Neural progenitor cell (in vitro differentiated cells): ENCODE measurements around the gene VAV3.

Experiments used
- CTCF ChIP-seq: fragments of 200-600 bp; sonication (generic); IDR thresholded peaks from 2 replicates; pipeline ENCODE4 v1.5.1; 2017; ENCODE audit warnings: antibody characterized with exemption, mild to moderate bottlenecking
- EZH2 ChIP-seq: fragments of 200-600 bp; sonication (generic); IDR thresholded peaks from 2 replicates; pipeline ENCODE4 v1.6.1; 2017; ENCODE audit warnings: antibody characterized with exemption, mild to moderate bottlenecking, moderate library complexity
- EZH2phosphoT487 ChIP-seq: fragments of 200-600 bp; sonication (generic); IDR thresholded peaks from 2 replicates; pipeline ENCODE4 v1.6.1; 2017; ENCODE audit warnings: antibody characterized with exemption

GRCh38 chr1:107588321-107588720, 376.7 kb downstream of the VAV3 start:
- TF ChIP-seq CTCF: no peak
- TF ChIP-seq EZH2: no peak
- no peak for TF ChIP-seq EZH2phosphoT487
